ENCODE results near the gene SLCO3A1. TPM values are rescaled to one million over a fixed set of nuclear protein-coding genes. Genes with fewer than 3 reads are reported as not detected.
A peak's percentile ranks its signal among the peaks of the same experiment; 100 is the strongest.

Gene SLCO3A1
- total RNA-seq, 2 experiments from 2014 or later = 29.5 to 30.4 TPM

- H3K36me3 Mint-ChIP-seq (ENCODE audit: low read depth) = no peaks in the 10 kb centered on the region
- no peak for TF ChIP-seq CTCF (IDR thresholded peaks at IDR 0.05)
- H3K27me3 ChIP-seq (ENCODE audit: control insufficient read depth in 1 of 2, insufficient read depth in 2 of 2, low read length in 2 of 2) = no peaks in the 10 kb centered on the region
- peaks cover 78% of the 10 kb centered on the region for H3K4me1 Mint-ChIP-seq (ENCODE audit: low read depth)
- no peak overlapping the region for H3K4me3 Mint-ChIP-seq
- peak in 3 of 14 experiments; percentile 9 to 37 (median 19) for DNase-seq
- peaks cover 28% of the 10 kb centered on the region for H3K4me1 ChIP-seq (ENCODE audit: insufficient read depth, low read length)
- ChIA-PET POLR2A (no interaction called here), CTCF (interaction anchor here (1.6 kb wide), 1 partner anchor 151 kb away, joined by 4 read pairs; the partner anchor contains the start of gene SLCO3A1)
- no peak for ATAC-seq (ENCODE audit: poor library complexity)
- no peaks in the 10 kb centered on the region for H3K9me3 ChIP-seq (ENCODE audit: control insufficient read depth in 1 of 2, insufficient read depth in 1 of 2, low read length in 2 of 2)
- no peaks in the 10 kb centered on the region for H3K9me3 Mint-ChIP-seq
- H3K27ac ChIP-seq (ENCODE audit: low read depth in 1 of 2, low read length in 2 of 2) = no peak overlapping the region
- intact Hi-C loops (cut with DNase I, micrococcal nuclease) = no loop called here
- no peak overlapping the region for H3K4me3 ChIP-seq (ENCODE audit: low read length)
- no peaks in the 10 kb centered on the region for H3K27me3 Mint-ChIP-seq
- H3K36me3 ChIP-seq (ENCODE audit: insufficient read depth, low read length) = no peaks in the 10 kb centered on the region
- H3K27ac Mint-ChIP-seq = no peak overlapping the region
Observed at GRCh38 chr15:92005154-92005553, 151.6 kb downstream of the SLCO3A1 start.

- ChIA-PET POLR2A (no interaction called here), CTCF (no interaction called here)
- no peaks in the 10 kb centered on the region for H3K27me3 ChIP-seq (ENCODE audit: control insufficient read depth in 1 of 2, insufficient read depth in 2 of 2, low read length in 2 of 2)
- H3K36me3 ChIP-seq (ENCODE audit: insufficient read depth, low read length) = no peaks in the 10 kb centered on the region
- H3K27ac ChIP-seq (ENCODE audit: low read depth in 1 of 2, low read length in 2 of 2) = no peak overlapping the region
- intact Hi-C loops (cut with DNase I, micrococcal nuclease) = no loop called here
- ATAC-seq (ENCODE audit: poor library complexity) (no peak), DNase-seq (no peak)
- Mint-ChIP-seq H3K36me3 (ENCODE audit: low read depth) (no peaks in the 10 kb centered on the region), H3K27me3 (no peaks in the 10 kb centered on the region), H3K27ac (no peak overlapping the region), H3K4me1 (ENCODE audit: low read depth) (peaks cover 78% of the 10 kb centered on the region), H3K9me3 (no peaks in the 10 kb centered on the region), H3K4me3 (no peak overlapping the region)
- no peak overlapping the region for H3K4me3 ChIP-seq (ENCODE audit: low read length)
- no peak for TF ChIP-seq CTCF (IDR thresholded peaks at IDR 0.05)
- H3K4me1 ChIP-seq (ENCODE audit: insufficient read depth, low read length) = peaks cover 33% of the 10 kb centered on the region
- no peaks in the 10 kb centered on the region for H3K9me3 ChIP-seq (ENCODE audit: control insufficient read depth in 1 of 2, insufficient read depth in 1 of 2, low read length in 2 of 2)
Observed at GRCh38 chr15:92006186-92007028, 152.9 kb downstream of the SLCO3A1 start.

GRCh38 chr15:92009162-92009561 lies 155.7 kb downstream of the SLCO3A1 start:
- intact Hi-C loops (cut with DNase I, micrococcal nuclease) = no loop called here
- DNase-seq (no peak), ATAC-seq (ENCODE audit: poor library complexity) (no peak)
- Histone ChIP-seq H3K9me3 (ENCODE audit: control insufficient read depth in 1 of 2, insufficient read depth in 1 of 2, low read length in 2 of 2) (no peaks in the 10 kb centered on the region), H3K36me3 (ENCODE audit: insufficient read depth, low read length) (no peaks in the 10 kb centered on the region), H3K27me3 (ENCODE audit: control insufficient read depth in 1 of 2, insufficient read depth in 2 of 2, low read length in 2 of 2) (no peaks in the 10 kb centered on the region), H3K27ac (ENCODE audit: low read depth in 1 of 2, low read length in 2 of 2) (no peak overlapping the region), H3K4me3 (ENCODE audit: low read length) (no peak overlapping the region), H3K4me1 (ENCODE audit: insufficient read depth, low read length) (peaks cover 47% of the 10 kb centered on the region)
- CTCF ChIA-PET = no interaction called here
- H3K4me1 Mint-ChIP-seq (ENCODE audit: low read depth) = peaks cover 72% of the 10 kb centered on the region
- H3K4me3 Mint-ChIP-seq = peak overlapping the region; percentile 40
- no peak for TF ChIP-seq CTCF (IDR thresholded peaks at IDR 0.05)
- no peaks in the 10 kb centered on the region for H3K27me3 Mint-ChIP-seq
- H3K27ac Mint-ChIP-seq = no peak overlapping the region
- no peaks in the 10 kb centered on the region for H3K9me3 Mint-ChIP-seq
- POLR2A ChIA-PET = no interaction called here
- H3K36me3 Mint-ChIP-seq (ENCODE audit: low read depth) = no peaks in the 10 kb centered on the region

Measured in CD4-positive, alpha-beta T cell (primary cell).